NCI-H2171 (cell line): ENCODE measurements around the gene EXOC3L1.

Source experiments
- DNase-seq: peaks from one replicate; lab custom pipeline; 2025; lab: John Stamatoyannopoulos, UW

The EXOC3L1 gene

DNA sequence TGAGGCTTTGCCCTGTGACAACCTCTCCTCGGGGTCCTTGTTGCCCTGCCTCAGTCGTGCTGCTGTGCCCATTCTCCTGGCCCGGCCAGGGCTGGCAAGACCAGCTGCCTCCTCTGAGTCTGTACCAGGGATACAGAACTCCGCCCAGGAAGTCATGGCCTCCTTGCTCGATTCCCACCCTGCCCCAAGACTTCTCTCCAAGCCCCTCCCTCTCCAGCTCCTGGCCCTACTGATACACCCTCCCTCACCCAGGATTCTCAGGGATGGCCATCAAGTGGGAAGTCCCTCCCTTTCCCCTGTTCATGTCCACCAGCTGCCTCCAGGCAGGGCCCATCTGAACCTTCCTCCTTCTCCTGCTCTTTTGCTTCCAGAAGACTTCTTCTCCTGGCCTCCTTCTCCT is 25.8 kb upstream of the EXOC3L1 start:
- no peak for DNase-seq

DNA sequence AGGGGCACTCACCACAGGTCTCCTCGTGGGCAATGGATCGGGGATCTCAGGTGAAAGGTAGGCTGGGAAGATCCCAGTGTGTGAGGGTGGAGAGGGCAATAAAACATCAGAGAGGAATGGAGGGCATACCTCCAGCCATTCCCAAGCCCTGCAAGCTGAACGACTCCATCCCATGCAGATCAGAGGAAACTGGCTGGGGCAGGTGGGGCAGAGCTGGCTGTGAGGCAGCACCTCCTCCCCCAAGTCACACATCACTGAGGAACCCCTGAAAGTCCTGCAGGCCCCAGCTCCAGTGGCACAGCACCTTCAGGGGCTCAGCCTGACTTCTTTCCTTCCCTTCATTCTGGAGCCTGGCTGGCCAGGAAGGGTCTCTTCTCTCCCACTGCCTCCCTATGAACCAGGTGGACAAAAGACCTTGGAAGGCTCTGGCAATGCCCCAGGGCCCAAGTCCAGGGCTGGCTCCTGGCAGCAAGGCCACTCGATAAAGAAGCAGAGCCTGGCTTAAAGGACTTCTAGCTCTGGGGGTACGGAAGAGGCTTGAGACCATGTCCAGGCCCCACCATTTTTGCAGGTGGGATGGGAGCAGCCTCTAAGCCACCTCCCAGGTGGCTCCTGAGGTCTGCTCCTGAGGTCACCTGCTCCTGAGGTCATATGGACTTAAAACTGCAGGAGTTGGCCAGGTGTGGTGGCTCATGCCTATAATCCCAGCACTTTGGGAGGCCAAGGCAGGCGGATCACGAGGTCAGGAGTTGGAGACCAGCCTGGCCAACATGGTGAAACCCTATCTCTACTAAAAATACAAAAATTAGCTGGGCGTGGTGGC is 23.5 kb upstream of the EXOC3L1 start:
- DNase-seq, result no peak

DNA sequence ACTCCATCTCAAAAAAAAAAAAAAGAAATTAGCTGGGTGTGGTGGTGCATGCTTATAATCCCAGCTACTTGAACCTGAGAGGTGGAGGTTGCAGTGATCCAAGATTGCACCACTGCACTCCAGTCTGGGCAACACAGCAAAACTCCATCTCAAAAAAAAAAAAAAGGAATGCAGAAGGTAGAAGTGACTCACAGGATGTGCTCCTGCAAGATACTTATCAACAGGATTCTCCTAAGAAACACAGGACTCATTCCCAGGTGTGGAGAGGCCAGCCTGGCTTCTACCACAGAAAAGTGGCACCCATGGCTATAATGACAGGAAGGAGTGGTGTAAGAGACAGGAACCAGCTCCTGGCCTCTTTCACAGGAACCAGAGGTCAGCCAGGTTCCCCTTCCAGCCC is 22.8 kb upstream of the EXOC3L1 start:
- DNase-seq, result no peak

DNA sequence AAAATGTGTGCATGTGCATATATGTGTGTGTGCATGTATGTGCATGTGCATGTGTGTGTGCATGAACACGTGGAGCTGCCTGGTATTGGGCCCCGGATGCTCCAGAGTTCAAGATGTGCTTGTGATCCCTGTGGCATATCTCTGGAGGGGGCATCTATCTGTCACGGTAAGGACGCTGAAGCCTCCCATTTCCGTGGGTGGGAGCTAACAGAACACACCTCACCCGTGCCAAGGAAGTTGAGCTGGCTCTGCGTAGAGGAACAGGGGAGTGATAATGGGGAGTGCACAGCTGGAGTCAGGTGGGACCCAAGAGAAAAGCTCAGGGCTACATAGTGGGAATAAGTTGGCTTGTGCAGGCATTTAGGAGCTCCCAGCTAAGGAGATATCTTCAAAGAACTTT is 21.7 kb upstream of the EXOC3L1 start:
- DNase-seq, result no peak

DNA sequence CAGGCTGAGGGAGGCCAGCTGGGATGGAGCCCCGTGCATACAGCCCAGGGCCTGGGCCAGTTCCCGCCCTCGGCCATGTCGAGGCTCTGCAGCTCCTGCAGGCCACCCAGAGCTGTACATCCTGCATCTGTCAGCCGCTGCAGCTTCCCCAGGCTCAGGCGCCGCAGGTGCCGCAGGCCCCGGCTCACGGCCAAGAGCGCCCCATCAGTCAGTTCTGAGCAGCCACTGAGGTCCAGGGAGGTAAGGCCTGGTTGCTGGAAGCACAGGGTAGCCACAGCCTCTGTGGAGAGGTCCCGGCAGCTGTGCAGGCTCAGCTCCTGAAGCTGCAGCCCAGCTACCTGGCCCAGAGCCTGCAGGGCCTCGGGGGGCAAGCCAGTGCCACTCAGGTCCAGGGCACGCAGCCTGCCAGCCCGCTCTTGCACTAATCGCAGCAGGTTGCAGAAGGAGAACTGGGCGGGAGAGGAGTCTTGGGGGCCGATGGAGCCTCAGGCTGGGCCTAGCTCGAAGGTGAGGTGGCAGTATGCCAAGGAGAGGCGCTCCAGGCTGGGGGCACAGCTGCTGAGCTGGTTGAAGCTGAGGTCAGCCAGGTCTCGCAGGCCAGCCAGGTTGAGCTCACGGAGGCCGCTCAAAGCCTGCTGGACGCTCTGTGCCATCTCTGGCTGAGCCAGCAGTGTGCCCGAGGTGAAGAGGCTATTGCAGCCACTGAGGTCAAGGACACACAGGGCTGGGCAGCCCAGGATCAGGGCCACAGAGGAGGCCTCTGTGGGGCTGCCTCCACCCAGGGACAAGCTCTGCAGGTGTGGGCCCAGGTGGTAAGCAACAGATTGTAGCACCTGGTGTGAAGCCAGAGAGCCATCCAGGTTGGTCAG is 20.4 kb upstream of the EXOC3L1 start:
- no peak for DNase-seq

DNA sequence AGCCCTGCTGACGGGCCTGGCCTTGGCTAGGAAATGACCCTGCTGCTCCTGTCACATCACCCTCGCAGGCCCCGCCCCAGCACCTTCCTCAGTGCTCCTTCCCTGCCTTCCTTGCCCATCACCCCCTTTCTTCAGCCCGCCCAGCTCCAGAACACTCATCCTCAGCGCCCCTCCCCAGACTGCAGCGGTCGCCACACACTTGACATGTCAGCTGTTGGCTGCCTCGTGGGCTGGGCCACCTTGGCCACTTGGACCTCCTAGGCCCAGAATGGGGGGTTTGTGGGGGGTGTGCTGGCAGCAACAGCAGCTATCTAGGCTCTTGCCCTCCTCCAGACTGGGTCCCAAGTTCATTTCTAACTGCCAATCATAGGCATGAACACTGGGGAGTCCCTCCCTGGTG is 19.6 kb upstream of the EXOC3L1 start:
- DNase-seq, result no peak

DNA sequence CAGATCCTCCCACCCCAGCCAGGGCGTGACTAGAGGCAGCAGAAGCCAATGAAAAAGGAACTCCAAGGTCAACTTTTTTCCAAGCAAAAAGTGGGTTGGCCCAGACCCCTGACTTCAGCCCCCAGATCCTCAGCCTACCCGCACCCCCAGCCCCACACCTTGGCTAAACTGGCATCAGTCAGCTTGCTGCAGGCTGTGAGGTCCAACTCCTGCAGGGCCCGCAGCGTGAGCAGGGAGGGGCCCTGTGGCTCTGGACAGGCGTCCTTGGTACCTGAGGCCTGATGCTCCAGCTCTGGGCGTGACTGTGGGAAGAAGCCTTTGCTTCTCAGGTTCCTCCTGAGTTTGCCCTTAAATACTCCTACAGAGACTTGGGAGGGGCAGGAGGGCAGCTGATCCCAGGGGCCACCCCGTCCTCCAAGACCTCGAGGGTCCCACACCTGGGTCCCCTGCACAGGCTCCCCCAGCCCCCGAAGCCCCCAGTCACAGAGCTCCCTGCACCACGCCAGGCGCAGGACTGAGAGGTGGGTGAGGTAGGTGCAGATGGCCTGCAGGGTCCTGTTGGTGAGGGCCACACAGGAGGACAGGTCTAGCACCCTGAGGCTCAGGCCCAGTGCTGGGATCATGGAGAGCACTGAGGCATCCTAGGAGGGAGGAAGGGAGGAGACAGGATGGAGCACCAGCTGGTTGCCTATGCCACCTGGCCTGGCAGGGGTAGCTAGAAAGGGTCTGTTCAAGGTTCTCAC is 18.4 kb upstream of the EXOC3L1 start:
- DNase-seq, result no peak

DNA sequence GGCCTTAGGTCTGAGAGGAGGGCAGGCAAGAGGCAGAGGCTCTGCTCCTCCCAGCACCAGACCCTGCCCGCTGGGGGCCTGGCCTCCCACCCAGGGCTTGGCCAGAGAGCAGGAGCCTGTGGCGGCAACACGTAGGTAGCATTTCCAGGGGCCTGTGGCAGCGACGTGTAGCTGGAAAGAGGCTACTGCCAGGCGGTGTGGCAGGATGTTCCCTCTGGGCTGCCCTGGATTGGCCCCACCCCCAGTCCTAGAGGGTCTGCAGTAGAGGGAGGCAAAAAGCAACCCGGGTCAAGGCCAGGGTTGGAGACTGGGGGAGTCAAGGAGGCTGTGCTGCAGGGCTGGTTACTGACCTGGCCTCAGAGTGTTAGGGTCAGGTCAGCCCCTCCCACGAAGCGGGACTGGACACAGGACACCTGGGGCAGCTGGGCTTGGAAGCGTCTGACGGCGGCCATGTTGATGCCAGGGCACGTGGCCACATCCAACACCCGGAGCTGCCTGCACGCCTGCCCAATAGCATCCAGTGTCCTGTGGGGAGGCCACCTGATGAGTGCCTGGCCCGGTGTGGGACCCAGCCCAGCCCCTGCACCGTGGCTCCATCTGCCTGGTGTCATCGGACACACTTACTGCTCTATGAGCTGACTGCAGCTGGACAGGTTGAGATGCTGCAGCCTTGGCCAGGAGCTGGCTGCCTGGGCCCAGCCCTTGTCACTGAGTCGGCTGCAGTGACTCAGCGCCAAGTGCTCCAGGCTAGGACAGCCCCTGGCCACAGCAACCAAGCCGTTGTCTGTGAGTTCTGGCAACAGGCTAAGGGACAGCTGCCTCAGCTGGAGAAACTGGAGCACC is 17.5 kb upstream of the EXOC3L1 start:
- DNase-seq, result no peak

DNA sequence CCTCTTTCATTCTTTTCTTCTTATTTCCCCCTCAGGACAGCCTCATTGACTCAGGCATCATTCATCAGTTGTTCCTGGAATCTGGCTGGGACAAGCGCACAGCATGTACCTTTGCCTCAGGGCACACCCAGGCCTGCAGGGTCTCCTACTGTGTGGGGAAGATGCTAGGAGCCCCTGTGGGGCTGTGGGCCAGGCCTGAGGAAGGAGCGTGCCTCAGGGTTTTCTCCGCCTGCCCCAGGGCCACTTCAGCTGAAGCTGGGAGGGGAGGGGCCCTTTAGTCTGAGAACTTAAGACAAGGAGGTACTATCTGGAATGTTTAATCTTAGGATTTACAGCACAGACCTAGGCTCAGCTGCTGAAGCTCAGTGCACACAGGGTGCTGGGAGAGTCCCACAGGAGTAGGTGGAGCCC is 16.9 kb upstream of the EXOC3L1 start:
- no peak for DNase-seq

DNA sequence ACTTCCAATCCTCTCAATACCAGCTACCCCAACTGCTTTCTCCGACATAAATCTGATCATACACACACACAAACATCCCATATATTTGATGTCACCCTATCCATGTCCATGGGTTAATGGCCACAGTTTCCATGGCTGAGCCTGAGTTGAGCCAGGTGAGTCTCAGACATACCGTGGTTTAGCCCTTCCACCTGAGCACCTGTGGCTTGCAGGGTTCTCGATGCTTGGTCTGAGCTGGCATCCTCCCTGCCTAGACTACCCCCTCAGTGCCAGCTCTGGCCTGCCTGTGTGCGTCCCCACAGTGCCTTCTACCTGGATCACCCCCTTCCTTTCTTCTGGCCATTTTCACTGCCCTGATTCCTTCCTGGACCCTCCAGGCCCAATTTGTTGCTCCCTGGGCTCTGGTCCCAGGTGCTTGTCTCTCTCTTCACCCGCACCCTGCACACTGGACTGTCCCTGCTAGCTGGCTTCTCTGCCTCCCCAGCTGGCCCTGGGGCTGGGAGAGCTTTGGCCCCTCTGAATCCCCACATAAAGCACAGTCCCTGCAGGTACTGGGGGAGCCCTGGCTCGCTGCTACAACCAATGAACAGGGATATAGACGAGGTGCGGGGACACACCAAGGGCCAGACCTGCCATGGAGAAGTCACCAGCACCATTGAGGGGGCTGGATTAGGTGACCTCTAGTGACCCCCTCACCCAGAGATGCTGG is 16.3 kb upstream of the EXOC3L1 start:
- no peak for DNase-seq

DNA sequence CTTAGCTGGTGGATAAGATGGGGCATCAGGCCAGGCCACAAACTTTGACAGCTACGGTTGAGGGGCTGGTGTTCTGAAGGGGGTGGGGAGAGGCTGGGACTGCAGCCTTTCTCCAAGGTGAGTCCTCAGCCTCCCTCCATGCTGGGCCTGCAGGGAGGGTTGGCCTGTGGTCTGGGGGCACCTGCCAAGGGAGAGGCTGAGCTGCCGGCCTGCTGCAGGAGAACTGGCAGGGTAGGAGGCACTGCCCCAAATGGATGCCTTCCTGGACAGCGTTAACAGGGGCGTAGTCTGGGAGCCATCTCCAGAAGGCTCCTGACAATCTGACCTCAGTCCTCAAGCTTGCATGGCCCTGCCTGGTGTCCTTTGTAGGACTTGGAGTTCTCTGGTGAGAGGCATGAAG is 14.1 kb upstream of the EXOC3L1 start:
- DNase-seq, result no peak

DNA sequence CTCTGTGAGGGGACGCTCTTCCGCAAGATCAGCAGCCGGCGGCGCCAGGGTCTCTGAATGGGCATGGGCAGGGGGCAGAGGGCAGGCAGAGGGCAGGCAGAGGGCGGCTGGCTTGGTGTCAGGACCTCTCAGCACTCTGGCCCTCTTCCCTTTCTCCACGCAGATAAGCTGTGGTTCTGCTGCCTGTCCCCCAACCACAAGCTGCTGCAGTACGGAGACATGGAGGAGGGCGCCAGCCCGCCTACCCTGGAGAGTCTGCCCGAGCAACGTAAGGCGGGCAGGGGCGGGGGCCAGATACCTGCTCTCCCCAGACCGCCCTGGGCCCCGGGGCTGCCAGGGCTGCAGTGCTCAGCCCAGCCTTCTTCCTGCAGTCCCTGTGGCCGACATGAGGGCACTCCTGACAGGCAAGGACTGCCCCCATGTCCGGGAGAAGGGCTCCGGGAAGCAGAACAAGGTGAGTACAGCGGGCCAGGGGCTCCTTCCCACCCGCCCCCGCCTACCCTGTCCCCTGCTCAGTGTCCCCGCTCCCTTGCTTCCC is 13.1 kb upstream of the EXOC3L1 start:
- no peak for DNase-seq

DNA sequence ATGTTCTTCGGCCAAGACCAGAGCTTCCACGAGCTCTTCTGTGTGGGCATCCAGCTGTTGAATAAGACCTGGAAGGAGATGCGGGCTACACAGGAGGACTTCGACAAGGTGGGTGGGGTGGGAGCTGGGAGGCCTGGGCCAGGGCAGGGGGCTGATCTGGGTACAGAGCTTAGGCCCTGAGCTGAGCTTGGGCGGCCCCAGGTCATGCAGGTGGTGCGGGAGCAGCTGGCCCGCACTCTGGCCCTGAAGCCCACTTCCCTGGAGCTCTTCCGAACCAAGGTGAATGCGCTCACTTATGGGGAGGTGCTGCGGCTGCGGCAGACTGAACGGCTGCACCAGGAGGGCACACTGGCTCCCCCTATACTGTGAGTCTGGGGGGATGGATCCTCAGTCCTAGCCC is 12.5 kb upstream of the EXOC3L1 start:
- no peak for DNase-seq

DNA sequence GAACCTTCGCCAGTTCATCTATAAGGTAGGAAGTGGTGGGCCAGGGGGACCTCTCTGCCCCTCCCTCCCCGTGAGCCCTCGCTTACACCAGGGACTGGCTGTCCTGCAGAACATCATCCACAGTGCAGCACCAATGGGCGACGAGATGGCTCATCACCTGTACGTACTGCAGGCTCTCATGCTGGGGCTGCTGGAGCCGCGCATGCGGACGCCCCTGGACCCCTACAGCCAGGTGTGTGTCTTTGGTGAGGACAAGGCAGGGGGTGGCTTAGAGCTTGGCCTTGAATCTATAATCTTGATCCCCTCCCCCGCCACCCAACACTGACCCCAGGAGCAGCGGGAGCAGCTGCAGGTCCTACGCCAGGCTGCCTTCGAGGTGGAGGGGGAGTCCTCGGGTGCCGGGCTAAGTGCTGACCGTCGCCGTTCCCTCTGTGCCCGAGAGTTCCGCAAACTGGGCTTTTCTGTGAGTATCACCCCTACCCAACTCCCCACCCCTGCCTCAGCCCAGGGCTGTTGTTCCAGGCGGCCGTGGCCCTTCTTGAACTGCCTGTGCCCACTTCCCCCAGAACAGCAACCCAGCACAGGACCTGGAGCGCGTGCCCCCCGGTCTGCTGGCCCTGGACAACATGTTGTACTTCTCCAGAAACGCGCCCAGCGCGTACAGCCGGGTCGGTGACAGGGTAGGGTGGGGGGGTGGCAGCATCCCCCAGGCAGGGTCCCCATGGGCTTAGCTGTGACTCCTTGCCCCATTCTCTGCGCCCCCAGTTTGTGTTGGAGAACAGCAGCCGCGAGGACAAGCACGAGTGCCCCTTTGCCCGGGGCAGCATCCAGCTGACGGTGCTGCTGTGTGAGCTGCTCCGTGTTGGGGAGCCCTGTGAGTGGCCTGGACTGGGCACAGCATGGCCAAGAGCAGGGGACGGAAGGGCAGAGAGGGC is 11.7 kb upstream of the EXOC3L1 start:
- DNase-seq, result no peak

DNA sequence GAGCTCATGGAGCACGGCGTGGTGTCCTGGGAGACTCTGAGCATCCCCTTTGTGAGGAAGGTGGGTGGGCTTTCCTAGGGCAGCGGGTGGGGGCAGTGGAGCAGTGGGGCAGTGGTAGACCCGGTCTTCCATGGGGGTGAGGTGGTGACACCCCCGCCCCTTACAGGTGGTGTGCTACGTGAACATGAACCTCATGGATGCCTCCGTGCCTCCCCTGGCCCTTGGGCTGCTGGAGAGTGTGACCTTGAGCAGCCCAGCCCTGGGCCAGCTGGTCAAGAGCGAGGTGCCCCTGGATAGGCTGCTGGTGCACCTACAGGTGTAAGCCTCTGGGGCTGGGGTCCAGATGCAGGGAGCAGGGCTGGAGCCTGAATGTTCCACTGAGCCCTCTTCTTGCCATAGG is 10.6 kb upstream of the EXOC3L1 start:
- no peak for DNase-seq

DNA sequence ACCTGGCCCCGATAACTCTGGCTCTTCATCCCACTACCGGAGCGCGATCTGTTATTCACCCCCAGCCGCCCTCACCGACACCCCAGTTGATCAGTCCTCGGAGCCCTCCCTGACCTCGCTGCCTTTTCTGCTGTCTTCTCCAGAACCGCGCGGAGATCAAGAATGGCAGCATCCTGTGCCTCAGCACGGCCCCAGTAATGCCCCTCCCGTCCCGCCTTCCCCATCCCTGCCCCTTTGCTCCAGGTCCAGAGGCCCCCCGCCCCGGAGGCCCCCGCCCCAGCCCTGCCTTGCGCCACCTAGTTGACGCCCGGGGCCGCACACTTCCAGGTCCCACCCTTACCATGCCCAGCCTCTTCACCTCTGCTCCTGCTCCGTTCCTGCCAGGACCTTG is 9.9 kb upstream of the EXOC3L1 start:
- no peak for DNase-seq

DNA sequence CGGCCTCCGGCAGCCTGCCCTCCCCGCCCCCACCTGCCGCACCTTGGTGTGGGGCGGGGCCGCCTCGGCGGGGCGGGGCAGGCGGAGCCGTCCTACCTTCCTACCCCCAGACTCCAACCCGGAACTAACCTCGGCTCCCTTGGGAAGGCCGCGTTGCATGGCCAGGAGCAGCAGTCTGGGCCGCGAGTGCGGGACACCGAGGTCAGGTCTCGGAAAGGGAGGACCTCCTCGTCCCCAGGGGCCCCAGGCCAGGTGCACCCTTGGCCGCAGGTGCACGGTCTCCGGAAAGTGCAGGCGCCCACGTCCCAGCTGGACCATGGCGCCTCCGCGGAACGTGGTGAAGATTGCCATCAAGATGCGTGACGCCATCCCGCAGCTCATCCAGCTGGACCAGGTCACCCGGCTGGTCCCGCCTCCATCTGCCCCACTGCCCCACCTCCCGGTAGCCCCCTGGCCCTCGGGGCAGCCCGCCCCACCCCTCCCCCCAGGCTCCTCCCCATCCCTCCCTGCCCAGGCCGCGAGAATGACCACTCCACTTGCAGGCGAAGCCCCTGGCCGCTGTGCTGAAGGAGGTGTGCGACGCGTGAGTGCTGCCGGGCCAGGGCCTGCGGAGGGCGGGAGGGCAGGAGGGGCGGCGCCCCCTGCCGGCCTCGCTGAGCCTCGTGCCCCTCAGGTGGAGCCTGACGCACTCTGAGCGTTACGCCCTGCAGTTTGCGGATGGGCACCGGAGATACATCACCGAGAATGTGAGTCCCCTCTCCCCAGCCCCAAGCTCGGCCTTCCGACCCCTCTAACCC is 9.3 kb upstream of the EXOC3L1 start, which contains the start of gene ELMO3:
Gene ELMO3, plus strand, starts transcription at position 121 of the 797 bp plus-strand sequence. Its CDS starts 196 bp downstream, at position 317.
- peak; percentile 53 for DNase-seq

DNA sequence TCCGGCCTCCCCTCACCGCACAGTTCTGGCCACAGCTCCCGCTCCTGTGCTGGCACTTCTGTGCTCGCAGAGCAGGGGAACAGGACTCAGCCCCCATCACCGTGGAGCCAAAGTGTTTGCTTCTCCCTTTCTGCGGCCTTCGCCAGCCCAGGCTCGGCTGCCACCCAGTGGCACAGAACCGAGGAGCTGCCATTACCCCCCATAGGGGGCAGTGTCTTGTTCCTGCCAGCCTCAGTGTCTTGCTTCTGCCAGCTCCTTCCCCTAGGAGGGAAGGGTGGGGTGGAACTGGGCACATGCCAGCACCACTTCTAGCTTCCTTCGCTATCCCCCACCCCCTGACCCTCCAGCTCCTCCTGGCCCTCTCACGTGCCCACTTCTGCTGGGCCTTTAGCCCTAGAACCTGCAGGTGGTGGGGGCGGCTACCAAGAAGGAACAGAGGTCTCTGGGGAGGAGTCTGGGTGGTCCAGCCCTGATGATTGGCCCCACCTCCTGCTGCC is 8.3 kb upstream of the EXOC3L1 start:
- DNase-seq, result peak; percentile 64
